Activated CD4-positive, alpha-beta T cell treated with anti-CD3 and anti-CD28 coated beads for 4 hours (primary cell): ENCODE results near the gene TMEM183A.
"Not testable (repeated sequence)": the region's sequence is repeated elsewhere in the genome, so short reads cannot be mapped to it uniquely, and the experiment has no call there.

ENCODE experiments used
- DNase-seq, 2 donors: peaks; one replicate each; pipeline ENCODE4 v3.0.0-alpha.2; 2020

TMEM183A gene

DNA sequence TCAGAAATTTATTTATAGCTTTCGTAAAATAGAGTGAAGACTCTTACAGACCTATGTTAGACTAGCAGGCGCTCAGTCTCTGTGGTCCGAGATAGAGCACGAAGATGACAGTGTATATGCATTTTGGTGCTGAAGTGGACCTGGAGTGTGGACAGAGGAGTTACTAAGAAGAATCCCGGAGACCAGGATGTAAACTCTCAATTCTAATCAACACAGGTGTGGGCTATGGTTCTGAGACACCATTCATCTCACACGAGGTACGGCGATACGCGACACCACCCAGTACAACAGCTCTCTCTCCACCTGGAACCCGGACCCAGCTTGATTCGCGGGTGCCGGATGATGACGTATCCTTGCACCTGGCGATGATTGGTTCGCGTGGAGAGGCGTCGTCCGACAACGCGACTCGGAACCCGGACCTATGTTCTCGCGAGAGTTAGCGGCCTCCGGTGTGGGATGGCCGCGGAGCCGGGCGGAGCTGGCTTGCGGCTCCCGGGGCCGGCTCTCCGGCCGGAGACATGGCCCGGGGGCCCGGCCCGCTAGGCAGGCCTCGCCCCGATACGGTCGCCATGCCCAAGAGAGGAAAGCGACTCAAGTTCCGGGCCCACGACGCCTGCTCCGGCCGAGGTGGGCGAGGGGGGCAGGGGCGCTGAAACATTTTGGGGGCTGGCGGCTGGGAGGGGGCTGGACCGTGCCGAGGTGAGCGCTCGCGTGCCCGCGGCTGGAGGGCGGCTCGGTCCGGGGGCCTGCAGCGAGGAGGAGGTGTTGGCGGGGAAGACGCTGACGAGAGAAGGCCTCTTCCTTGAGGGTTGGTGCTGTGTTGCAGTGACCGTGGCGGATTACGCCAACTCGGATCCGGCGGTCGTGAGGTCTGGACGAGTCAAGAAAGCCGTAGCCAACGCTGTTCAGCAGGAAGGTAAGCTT is at the start of gene TMEM183A:
Gene TMEM183A (plus strand): TSS at position 427 of the 924 bp plus-strand sequence. CDS start 92 bp downstream, at position 519.
- peak; percentile 95 for DNase-seq

DNA sequence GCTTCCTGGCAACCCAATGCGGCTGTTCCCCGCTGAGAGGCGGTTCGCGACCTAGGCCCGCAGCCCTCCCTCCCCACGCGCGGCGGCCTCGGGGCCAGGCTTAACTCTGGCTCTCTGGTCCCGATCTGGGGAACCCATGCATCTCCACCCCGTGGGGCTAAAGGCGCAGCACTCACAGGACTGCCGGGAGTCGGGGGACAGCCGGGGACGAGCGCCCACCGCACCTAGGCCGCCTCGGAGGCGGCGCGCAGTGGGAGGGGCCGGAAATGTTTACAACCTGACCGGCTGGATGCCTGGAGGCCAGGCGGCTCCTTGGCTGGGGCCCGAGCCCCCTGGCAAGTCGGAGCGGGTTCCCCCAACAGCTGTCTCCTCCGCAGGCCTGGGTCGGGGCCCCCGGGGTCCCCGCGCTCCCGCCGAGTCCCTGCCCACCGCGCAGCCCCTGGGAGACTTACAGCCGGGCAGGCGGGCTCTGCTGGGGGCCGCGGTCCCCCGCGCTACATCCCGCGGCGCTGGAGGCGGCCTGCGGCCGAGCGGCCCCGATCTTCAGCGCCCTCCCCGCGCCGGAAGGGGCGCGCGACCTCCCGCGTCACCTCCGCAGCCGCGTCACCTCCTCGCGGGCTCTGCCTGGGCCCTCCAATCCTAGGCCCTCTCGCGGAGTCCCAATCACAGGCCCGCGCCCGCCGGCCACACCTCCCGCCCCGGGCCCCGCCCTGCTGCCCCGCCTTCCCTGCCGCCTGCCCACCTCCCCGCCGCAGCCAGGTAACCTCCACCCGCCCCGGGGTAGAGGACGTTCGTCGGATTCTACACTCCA is 49.2 kb upstream of the TMEM183A start, which contains the start of gene ADIPOR1:
Gene ADIPOR1 (minus strand): TSS at position 580 of the 811 bp plus-strand sequence. CDS start 7,242 bp downstream, outside the sequence.
- peak; percentile 92 to 93 for DNase-seq

DNA sequence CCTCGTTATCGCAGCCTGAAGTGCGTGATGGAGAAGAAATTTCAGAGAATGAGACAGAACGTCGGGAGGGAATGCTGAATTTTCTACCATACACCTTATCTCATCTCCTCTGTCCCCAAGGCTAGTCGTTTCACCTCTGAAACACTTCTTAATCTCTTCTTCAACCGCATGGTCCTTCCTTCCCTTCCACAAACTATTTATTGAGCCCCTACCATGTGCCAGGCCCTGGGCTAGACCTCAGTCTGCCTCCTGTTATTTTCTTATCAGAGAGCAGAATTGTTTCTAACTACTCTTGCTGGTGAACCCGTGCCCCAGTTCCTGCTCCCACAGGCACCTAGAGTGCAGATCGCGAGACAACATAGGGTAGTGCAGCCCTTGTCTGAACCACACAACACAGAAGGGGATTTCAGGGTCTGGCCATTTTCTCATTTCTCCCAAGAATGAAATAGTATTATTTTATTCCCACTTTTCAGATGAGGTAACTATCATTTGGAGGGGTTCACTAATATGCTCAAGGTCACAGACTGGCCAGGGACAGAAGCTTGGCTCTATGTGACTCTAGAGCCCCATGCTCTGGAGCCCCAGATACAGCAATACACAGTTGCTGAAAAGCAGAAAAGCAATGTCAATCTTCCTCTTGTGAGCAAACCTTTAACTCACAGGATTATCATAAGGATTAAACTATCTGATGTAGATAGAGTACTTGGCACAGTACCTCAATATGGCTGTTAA is 48.5 kb upstream of the TMEM183A start:
- DNase-seq, result peak; percentile 15 to 19

GRCh38 chr1:202959276-202959620 is 47.9 kb upstream of the TMEM183A start:
- DNase-seq, result no peak

DNA sequence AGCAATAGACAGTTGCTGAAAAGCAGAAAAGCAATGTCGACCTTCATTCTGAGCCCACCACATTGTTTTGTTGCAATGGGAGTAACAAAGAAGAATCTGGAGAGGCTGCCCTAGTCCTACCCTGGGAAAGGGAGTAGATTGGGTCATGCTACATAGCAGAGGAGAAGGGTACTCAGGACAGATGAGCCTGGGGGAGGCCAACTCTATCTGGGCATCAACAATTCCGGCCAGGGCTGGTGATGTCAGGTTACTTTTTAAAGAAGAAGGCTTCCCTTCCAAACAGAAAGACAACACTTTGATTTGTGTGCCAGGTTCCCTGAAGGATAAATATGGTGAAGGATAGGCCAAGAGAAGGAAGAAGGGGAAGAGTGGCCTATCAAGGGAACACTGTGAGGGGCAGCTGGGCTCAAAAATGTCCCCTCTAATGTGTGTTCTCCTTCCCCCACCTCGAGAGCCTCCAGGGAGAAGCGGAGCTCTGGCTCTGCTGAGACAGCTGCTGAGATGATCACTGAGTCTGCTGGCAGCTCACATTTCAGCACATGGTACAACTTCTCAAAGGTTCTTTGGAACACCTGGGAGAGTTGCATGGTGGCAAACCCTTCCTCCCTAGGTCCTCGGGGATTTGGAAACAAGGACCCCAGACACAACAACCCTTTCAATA is 45.8 kb upstream of the TMEM183A start:
- DNase-seq, result no peak

DNA sequence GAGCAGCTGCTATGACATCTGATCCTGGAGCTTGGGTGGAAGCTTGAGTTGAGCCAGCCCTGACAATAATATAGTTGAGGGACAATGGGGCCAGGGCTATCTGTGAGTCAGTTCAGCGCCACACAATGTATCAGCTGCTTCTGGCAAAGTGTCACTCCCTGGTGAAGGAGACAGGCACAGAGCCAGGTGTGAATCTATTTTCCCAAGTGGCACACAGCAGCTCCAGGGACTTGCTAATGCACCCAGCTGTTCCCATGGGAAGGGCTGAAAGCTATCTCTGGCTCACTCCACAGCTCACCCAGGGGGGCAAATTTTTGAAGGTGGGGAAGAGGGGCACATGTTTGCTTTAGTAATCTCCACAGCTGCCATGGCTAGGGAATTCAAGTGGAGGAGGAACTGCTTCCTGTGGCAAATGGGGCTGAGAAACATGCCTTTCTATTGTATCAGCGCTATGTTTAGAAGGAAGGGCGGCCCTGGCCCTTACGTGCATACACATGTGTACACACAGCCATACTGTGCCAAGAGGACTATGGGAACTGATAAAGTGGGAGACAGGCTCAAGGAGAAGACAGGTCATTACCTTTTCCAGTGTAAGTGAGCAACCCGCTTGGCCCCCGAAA is 42.3 kb upstream of the TMEM183A start:
- no peak for DNase-seq

GRCh38 chr1:202965422-202965821 is 41.8 kb upstream of the TMEM183A start:
- DNase-seq, result no peak

DNA sequence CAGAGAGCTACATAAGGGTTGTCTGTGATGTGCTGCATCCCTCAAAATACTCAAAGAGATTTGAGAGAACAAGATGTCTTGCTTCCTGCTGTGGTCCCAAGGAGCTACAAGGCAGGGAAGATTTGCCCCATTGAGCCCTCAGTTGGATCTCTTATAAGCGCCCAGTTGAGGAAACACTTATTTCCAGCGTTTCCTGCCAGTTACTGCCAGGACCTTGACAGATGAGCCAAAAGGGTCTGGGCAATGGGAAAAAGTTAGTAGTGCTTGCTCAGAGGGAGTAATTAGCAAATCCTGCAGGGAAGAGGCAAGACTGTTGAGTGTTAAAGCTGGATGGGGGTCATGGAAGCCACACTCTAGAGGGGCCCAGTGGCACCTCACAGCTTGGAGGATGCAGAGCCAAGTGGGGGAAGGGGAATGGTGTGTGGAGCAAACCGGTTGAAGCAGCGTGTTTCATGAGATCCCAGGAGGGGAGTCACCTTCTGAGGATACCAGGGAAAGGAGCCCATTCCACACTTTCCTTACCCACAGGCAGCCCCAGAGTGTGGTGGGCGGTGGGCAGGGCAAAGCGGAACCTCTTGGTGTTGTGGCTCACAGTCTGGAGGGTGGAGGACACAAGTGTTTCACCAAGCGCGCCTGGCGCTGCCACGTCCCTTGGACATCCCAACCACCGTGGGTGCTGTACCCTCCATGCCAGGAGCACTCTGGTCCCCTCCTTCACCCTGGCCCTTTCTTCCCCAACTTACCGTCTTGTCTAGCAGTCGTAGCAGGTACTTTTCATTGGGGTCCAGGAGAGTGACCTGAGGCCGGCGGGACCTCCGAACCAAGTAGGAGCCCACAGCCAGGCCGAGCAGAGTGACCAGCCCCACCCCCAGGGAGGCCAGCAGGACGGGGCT is 40.9 kb upstream of the TMEM183A start:
- DNase-seq, result no peak

GRCh38 chr1:202967684-202968281 is 39.4 kb upstream of the TMEM183A start:
- peak in 1 of 2 donors; percentile 14 for DNase-seq

- DNase-seq, result no peak
Observed at GRCh38 chr1:202968351-202968750, 38.8 kb upstream of the TMEM183A start.

- peak; percentile 22 to 24 for DNase-seq
Observed at GRCh38 chr1:202968895-202969295, 38.3 kb upstream of the TMEM183A start.

- DNase-seq, result no peak
Observed at GRCh38 chr1:202972046-202972445, 35.1 kb upstream of the TMEM183A start.

GRCh38 chr1:202974856-202975255 is 32.3 kb upstream of the TMEM183A start:
- DNase-seq, result no peak

- DNase-seq, result no peak
Observed at GRCh38 chr1:202976633-202977032, 30.5 kb upstream of the TMEM183A start.

GRCh38 chr1:202979459-202979858 is 27.7 kb upstream of the TMEM183A start:
- no peak for DNase-seq

- DNase-seq, result no peak
Observed at GRCh38 chr1:202981939-202982338, 25.2 kb upstream of the TMEM183A start.

DNA sequence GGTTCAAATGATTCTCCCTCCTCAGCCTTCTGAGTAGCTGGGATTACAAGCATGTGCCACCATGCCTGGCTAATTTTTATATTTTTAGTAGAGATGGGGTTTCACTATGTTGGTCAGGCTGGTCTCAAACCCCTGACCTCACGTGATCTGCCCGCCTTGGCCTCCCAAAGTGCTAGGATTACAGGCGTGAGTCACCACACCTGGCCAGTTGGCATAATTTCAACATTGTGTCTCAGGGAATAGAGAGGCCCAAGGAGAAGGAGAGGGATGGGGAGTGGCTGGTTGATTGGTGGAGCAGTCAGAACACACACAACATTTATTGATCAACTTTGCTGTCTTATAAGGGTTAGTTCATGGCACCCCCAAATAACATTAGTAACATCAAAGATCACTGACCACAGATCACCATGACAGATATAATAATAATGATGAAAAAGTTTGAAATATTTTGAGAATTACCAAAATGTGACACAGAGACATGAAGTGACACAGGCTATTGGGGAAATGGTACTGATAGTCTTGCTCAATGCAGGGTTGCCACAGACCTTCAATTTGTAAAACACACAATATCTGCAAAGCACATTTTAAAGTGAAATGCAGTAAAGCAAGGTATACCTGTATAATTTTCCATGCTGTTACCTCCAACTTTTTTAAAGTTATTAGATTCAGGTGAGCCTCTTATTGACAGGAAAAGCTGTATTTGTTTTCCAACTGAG is 24.3 kb upstream of the TMEM183A start:
- DNase-seq, result no peak

GRCh38 chr1:202986120-202986519 is 21.1 kb upstream of the TMEM183A start:
- DNase-seq, result not testable (repeated sequence)

- no peak for DNase-seq
Observed at GRCh38 chr1:202987255-202987654, 19.9 kb upstream of the TMEM183A start.
